PC-9 (cell line): ENCODE results near the gene DEAF1. TPM values are rescaled to one million over a fixed set of nuclear protein-coding genes. Genes with fewer than 3 reads are reported as not detected.
A peak's percentile ranks its signal among the peaks of the same experiment; 100 is the strongest.

ENCODE experiments used
- BruUV-seq: library from RNA; stranded (reverse); fragments of 400-500 nt; replicated peaks from 2 replicates; lab custom pipeline; 2021; lab: Mats Ljungman, UMichigan
- CTCF ChIA-PET: fragments of 300-600 bp; sonication (Branson Sonifier 250); formaldehyde crosslinking; loops from one replicate; lab custom pipeline; 2022; ENCODE audit warnings: antibody characterized with exemption; lab: Charles Lee
- POLR2A ChIA-PET: fragments of 300-600 bp; sonication (Branson Sonifier 250); formaldehyde crosslinking; loops from one replicate; lab custom pipeline; 2022; ENCODE audit warnings: antibody characterized with exemption; ENCODE audit not compliant: unreplicated experiment; lab: Charles Lee
- DNase-seq, 2 experiments: peaks; one replicate each; pipeline versions ENCODE4 v3.0.0 to v3.0.0-alpha.2; 2015 to 2022; ENCODE audit warnings: mixed read lengths in 1 of 2
- H2AFZ ChIP-seq: fragments of 200-600 bp; sonication (generic); 2 replicates; pipeline ENCODE4 v1.8.1; 2017; ENCODE audit warnings: antibody characterized with exemption
- H3F3A ChIP-seq: fragments of 200-600 bp; sonication (generic); 2 replicates; pipeline ENCODE4 v1.8.1; 2017; ENCODE audit warnings: antibody characterized with exemption, mild to moderate bottlenecking, low read depth; ENCODE audit not compliant: insufficient read depth
- H3K27ac ChIP-seq: fragments of 200-600 bp; sonication (generic); 2 replicates; pipeline ENCODE4 v1.6.1; 2016; ENCODE audit warnings: mixed run types
- H3K27me3 ChIP-seq: fragments of 200-600 bp; sonication (generic); 2 replicates; pipeline ENCODE4 v1.6.1; 2016; ENCODE audit warnings: low read depth, mixed run types; ENCODE audit not compliant: insufficient read depth
- H3K36me3 ChIP-seq: fragments of 200-600 bp; sonication (generic); 2 replicates; pipeline ENCODE4 v1.6.1; 2016; ENCODE audit warnings: low read depth, mixed run types
- H3K4me1 ChIP-seq: fragments of 200-600 bp; sonication (generic); replicated peaks from 2 replicates; pipeline ENCODE4 v1.6.1; 2016; ENCODE audit warnings: mixed run types; ENCODE audit not compliant: insufficient read depth
- H3K4me2 ChIP-seq: fragments of 200-600 bp; sonication (generic); 2 replicates; pipeline ENCODE4 v1.6.1; 2017; ENCODE audit warnings: mixed run types
- H3K4me3 ChIP-seq: fragments of 200-600 bp; sonication (generic); 2 replicates; pipeline ENCODE4 v1.6.1; 2016; ENCODE audit warnings: mixed run types
- H3K79me2 ChIP-seq: fragments of 200-600 bp; sonication (generic); 2 replicates; pipeline ENCODE4 v1.6.1; 2017; ENCODE audit warnings: low read depth, mixed run types
- H3K9me2 ChIP-seq: fragments of 200-600 bp; sonication (generic); 2 replicates; pipeline ENCODE4 v1.8.1; 2017; ENCODE audit warnings: mild to moderate bottlenecking; ENCODE audit not compliant: insufficient read depth
- H3K9me3 ChIP-seq: fragments of 200-600 bp; sonication (generic); 2 replicates; pipeline ENCODE4 v1.8.1; 2016; ENCODE audit warnings: low read depth; ENCODE audit not compliant: insufficient read depth
- H4K20me1 ChIP-seq: fragments of 200-600 bp; sonication (generic); 2 replicates; pipeline ENCODE4 v1.8.1; 2017; ENCODE audit not compliant: insufficient read depth
- EZH2 ChIP-seq: fragments of 200-600 bp; sonication (generic); IDR thresholded peaks from 2 replicates; pipeline ENCODE4 v1.8.0; 2017; ENCODE audit warnings: antibody characterized with exemption, low read depth
- intact Hi-C: fragments of 100-400 bp; cut with micrococcal nuclease; formaldehyde crosslinking; loops from one replicate; pipeline ENCODE4 v1.10.0; 2022; ENCODE audit not compliant: unreplicated experiment
- total RNA-seq: library from RNA; stranded (reverse); gene quantifications from 2 replicates; pipeline ENCODE4 v1.2.3, GENCODE V29; 2021
- TF ChIP-seq, protein P1 (sequence below): fragments of 200-600 bp; sonication (generic); conservative IDR thresholded peaks from 2 replicates; pipeline ENCODE4 v1.6.1; 2017; ENCODE audit warnings: mixed run types, antibody characterized with exemption, mild to moderate bottlenecking, moderate library complexity

DEAF1 gene
- total RNA-seq, 1 experiment from 2014 or later = 36.9 TPM

DNA sequence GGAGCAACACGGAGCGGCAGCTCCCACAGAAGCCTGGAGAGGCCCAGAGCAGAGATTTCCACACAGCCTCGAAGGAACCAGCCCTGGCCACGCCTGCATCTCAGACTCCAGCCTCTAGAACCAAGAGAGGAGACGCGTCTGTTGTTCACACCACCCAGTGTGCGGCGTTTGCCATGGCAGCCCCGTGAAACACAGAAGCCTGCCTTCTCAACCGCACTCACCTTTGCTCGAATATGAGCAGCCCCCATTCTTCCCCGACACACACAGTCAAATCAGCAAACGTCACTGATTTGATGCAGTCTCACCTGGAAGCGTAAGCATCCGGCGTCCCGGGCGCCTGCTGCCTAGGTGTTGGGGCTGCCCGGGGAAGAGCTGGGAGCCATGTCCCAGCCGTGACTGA is 38.0 kb upstream of the DEAF1 start:
- Histone ChIP-seq H3K4me3 (no peak overlapping the region), H3K9me3 (no peaks in the 10 kb centered on the region), H4K20me1 (no peaks in the 10 kb centered on the region), H3K27me3 (no peaks in the 10 kb centered on the region), H3F3A (peaks cover 13% of the 10 kb centered on the region; the same call in 1 of the 2 replicates), H3K4me2 (no peak overlapping the region), H3K4me1 (peaks cover 28% of the 10 kb centered on the region), H2AFZ (no peak overlapping the region), H3K9me2 (no peaks in the 10 kb centered on the region), H3K79me2 (no peaks in the 10 kb centered on the region), H3K36me3 (no peaks in the 10 kb centered on the region), H3K27ac (no peak overlapping the region)
- POLR2A ChIA-PET = no interaction called here
- CTCF ChIA-PET = no interaction called here
- DNase-seq = no peak
- TF ChIP-seq, protein P1, sequence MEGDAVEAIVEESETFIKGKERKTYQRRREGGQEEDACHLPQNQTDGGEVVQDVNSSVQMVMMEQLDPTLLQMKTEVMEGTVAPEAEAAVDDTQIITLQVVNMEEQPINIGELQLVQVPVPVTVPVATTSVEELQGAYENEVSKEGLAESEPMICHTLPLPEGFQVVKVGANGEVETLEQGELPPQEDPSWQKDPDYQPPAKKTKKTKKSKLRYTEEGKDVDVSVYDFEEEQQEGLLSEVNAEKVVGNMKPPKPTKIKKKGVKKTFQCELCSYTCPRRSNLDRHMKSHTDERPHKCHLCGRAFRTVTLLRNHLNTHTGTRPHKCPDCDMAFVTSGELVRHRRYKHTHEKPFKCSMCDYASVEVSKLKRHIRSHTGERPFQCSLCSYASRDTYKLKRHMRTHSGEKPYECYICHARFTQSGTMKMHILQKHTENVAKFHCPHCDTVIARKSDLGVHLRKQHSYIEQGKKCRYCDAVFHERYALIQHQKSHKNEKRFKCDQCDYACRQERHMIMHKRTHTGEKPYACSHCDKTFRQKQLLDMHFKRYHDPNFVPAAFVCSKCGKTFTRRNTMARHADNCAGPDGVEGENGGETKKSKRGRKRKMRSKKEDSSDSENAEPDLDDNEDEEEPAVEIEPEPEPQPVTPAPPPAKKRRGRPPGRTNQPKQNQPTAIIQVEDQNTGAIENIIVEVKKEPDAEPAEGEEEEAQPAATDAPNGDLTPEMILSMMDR = no peak
- no peak for TF ChIP-seq EZH2
- no TSS peak for BruUV-seq
- intact Hi-C loops = no loop called here

DNA sequence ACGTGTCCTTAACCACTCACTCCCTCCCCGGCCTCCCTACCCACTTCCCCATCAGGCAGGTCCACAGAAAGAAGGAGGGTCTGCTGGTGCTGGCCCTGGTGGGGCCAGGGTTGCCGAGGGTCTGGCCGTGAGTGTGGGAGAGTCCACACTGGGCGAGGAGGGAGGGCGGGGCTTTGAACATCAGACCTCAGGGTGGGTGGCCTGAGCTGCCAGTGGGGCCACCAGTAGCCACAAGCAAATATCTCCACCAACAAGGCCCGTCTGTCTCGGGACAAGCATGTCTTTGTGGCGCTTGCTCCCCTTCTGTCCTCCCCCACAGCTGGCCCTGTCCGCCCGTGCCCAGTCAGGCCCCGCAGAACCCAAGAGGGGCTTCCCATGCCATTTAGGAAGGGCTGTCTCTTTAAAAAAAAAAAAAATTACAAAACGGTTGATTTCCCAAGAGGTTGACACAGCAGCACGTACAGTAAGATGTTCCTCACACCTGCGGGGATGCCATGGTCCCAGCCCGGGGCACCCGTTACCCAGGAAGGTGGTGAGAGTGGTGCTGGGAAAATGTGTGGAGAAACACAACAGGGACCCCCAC is 34.6 kb upstream of the DEAF1 start:
- H3K27me3 ChIP-seq = no peaks in the 10 kb centered on the region
- intact Hi-C loops = loop anchor here (10.0 kb wide), 1 partner anchor 165 kb away; the partner anchor contains the start of genes LMNTD2 and RASSF7
- no peak overlapping the region for H2AFZ ChIP-seq
- H3K4me2 ChIP-seq = 0 out of 2 replicates have a peak overlapping the region, but pooled peaks have one; percentile 4
- peaks cover 31% of the 10 kb centered on the region for H3K4me1 ChIP-seq
- H4K20me1 ChIP-seq = no peaks in the 10 kb centered on the region
- H3K9me2 ChIP-seq = no peaks in the 10 kb centered on the region
- CTCF ChIA-PET = no interaction called here
- DNase-seq = no peak
- no peak for TF ChIP-seq EZH2
- TF ChIP-seq, protein P1 = no peak
- H3K4me3 ChIP-seq = no peak overlapping the region
- H3F3A ChIP-seq = peaks cover 16% of the 10 kb centered on the region
- POLR2A ChIA-PET = no interaction called here
- 0 out of 2 replicates have a peak, but pooled peaks cover 4% of the 10 kb centered on the region for H3K79me2 ChIP-seq
- BruUV-seq = no TSS peak
- no peak overlapping the region for H3K27ac ChIP-seq
- H3K9me3 ChIP-seq = no peaks in the 10 kb centered on the region
- H3K36me3 ChIP-seq = no peaks in the 10 kb centered on the region

DNA sequence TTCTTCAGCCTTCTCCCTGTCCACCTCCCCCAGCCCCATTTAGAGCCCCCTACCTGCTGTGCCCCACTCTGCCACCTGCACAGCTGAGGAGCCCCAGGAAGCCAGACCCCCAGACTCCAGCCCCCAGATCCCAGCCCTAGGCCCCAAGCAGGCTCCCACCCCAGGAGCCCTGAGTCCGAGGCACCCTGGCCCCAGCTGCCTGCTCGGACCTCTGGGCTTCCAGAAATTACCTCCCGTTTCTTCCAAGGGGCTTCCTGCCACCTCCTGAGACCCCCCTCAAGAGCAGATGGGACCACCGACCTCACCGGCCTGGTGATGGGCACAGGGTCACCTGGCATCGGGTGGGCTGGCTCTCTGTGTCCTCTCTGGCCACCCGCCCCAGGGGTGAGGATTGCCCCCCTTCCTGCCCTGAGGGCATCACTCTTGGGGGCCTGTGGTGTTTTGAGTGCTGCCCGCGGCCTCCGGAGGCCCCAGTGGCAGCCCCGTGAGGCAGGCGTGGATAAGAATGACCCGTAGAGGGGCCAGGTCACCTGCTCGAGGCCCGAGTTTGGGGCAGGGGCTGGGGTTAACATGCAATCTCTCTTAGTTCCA is 34.0 kb upstream of the DEAF1 start:
- BruUV-seq = no TSS peak
- Histone ChIP-seq H3K9me2 (no peaks in the 10 kb centered on the region), H3K36me3 (no peaks in the 10 kb centered on the region), H4K20me1 (no peaks in the 10 kb centered on the region), H3K27me3 (no peaks in the 10 kb centered on the region), H3K27ac (peak overlapping the region; percentile 91), H3K79me2 (0 out of 2 replicates have a peak, but pooled peaks cover 4% of the 10 kb centered on the region), H3K4me2 (0 out of 2 replicates have a peak overlapping the region, but pooled peaks have one; percentile 4), H3K4me3 (no peak overlapping the region), H3K9me3 (no peaks in the 10 kb centered on the region), H3F3A (peaks cover 16% of the 10 kb centered on the region), H2AFZ (no peak overlapping the region), H3K4me1 (peaks cover 31% of the 10 kb centered on the region)
- intact Hi-C loops = loop anchor here (1.0 to 10.0 kb wide), 4 partner anchors 18 to 164 kb away; partner anchors contain the start of genes LMNTD2, RASSF7 and TALDO1
- CTCF ChIA-PET = interaction anchor here (0.6 kb wide), 1 partner anchor 8 kb away, joined by 3 read pairs; no protein-coding TSS in a partner anchor
- POLR2A ChIA-PET = no interaction called here
- DNase-seq = no peak
- TF ChIP-seq, protein P1 = no peak
- no peak for TF ChIP-seq EZH2
